Fibroblast of lung (primary cell): Measurements from ENCODE around the gene DENND1A.

Source experiments
- CTCF ChIP-seq, 2 donors: IDR thresholded peaks in 1 of 2; conservative IDR thresholded peaks in 1 of 2; 1 replicate in 1 of 2; 2 replicates in 1 of 2; pipeline ENCODE4 v1.5.1; 2011 to 2012; ENCODE audit warnings: low read length in 2 of 2, control low read depth in 1 of 2, inconsistent platforms in 1 of 2, low read depth in 1 of 2, mild to moderate bottlenecking in 1 of 2
- EZH2 ChIP-seq: IDR thresholded peaks from 2 replicates; pipeline ENCODE4 v1.5.1; 2012; ENCODE audit warnings: low read length, control low read depth, mild to moderate bottlenecking; ENCODE audit errors: missing control alignments

GRCh38 chr9:123391233-123391632 lies 538.7 kb downstream of the DENND1A start:
- no peak for TF ChIP-seq EZH2
- no peak for TF ChIP-seq CTCF (conservative IDR thresholded peaks at IDR 0.05 in 1 of 2, IDR thresholded peaks at IDR 0.05 in 1 of 2; ENCODE audit: low read depth in 1 of 2, low read length in 2 of 2)
